Hematopoietic multipotent progenitor cell treated with erythropoietin and hydrocortisone succinate and interleukin-3 and kit ligand, for 4 days (in vitro differentiated cells): Measurements from ENCODE around the gene CREB3L2.
"Not testable (repeated sequence)": the region's sequence is repeated elsewhere in the genome, so short reads cannot be mapped to it uniquely, and the experiment has no call there.

Source experiments
- DNase-seq: peaks from one replicate; pipeline ENCODE4 v3.0.0-alpha.2; 2015

Gene CREB3L2

DNA sequence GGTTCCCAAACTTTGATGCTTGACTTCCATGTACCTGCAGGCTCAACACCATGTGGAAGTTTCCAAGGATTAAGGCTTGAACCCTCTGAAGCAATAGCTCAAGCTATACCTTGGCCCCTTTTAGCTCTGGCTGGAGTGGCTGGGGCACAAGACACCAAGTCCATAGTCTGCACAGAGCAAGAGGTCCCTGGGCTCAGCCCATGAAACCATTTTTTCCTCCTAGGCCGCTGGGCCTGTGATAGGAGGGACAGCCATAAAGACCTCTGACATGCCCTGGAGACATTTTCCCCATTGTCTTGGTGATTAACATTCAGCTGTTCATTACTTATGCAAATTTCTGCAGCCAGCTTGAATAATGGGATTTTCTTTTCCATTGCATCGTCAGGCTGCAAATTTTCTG, 169.5 kb downstream of the CREB3L2 start:
- DNase-seq, result no peak

DNA sequence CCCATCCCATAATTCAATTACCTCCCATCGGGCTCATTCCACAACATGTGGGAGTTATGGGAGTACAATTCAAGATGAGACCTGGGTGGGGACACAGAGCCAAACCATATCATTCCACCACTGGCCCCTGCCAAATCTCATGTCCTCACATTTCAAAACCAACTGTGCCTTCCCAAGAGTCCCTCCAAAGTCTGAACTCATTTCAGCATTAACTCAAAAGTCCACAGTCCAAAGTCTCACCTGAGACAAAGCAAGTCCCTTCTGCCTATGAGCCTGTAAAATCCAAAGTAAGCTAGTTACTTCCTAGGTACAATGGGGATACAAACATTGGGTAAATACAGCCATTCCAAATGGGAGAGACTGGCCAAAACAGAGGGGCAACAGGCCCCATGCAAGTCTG, 170.3 kb downstream of the CREB3L2 start:
- DNase-seq, result not testable (repeated sequence)

DNA sequence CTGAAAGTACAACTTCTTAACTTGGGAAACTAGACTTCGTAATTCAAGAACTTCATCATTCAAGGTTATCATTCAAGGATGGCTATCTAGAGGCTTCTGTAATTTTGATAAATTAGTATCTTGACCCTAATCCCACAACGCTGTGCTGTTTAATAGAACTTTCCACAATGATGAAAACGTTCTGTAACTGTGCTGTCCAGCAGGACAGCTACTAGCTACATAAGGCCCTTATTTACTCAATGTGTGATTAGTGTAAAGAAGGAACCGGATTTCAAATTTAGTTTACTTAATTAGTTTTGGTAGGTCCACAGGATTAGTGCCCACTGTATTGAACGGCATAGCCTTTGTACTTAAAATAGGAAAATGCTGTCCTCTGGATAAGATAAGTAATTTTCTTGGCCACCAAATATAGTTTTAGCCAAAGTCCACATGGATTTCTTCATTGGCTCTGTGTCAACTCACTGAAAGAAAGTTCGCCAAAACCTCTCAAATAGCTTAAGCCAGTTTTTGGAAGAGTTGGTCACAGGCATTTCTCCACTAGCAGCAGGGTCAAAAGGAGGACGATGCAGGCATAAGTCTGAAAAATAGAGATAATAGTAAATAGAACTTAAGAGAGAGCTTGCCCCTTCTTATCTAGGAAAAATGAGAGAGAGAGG, 172.4 kb downstream of the CREB3L2 start:
- no peak for DNase-seq

DNA sequence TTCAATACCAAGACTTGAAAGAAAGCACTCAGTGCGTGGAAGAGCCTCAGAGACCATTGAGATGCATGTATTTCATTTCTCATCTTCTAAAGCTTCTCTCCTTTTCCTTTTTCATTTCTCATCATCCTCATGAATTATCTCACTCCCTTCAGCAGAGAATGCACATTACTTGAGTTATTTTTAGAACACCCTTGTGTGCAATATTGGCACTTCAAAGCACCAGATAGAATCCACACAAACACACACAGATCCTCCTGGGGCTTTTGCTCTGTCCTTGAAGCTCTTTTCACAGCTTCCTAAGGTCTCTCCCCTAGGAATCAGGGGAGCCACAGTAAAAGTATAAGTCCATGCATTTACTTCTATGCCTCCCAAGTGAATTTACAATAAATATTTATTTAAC, 173.4 kb downstream of the CREB3L2 start:
- no peak for DNase-seq

DNA sequence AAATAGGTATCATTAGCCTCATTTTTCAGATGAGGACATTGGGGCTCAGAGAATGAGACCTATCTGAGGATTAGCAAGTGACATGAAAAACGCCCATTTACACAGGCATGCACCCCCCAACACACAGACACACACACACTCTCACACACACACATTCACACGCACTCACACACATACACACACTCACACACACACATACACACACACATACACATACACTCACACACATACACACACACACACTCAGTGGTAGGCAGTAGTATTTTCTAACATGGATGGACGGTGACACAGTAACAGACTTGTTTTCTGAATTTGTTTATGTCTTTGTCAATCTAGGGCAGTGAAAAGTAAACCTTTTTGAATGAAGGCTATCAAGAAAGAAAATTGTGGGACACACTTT, 176.4 kb downstream of the CREB3L2 start:
- DNase-seq, result no peak
